DOHH2 (cell line): ENCODE results near the gene BSN.

ENCODE experiments used
- CTCF ChIP-seq: fragments of 200-600 bp; sonication (generic); IDR thresholded peaks from one replicate; pipeline ENCODE4 v1.5.1; 2014; ENCODE audit warnings: antibody characterized with exemption, mild to moderate bottlenecking, low read depth, low read length; ENCODE audit not compliant: poor library complexity, severe bottlenecking
- EZH2phosphoT487 ChIP-seq: fragments of 200-600 bp; sonication (generic); IDR thresholded peaks from 2 replicates; pipeline ENCODE4 v1.6.1; 2017; ENCODE audit warnings: borderline replicate concordance, mild to moderate bottlenecking, antibody characterized with exemption, low read length, moderate library complexity, mixed read lengths

- TF ChIP-seq CTCF (no peak), EZH2phosphoT487 (no peak)
Observed at GRCh38 chr3:49655731-49656285, 101.5 kb downstream of the BSN start.
